SK-N-SH (cell line): ENCODE data around the gene ZNF655.

Experiments used
- CHD2 ChIP-seq: fragments of 150-350 bp; IDR thresholded peaks from 2 replicates; pipeline ENCODE4 v1.6.1; 2018; ENCODE audit warnings: low read length; ENCODE audit not compliant: partially characterized antibody
- CTCF ChIP-seq: fragments of 200-600 bp; sonication (generic); IDR thresholded peaks from 2 replicates; pipeline ENCODE4 v1.6.1; 2017; ENCODE audit warnings: antibody characterized with exemption, mild to moderate bottlenecking, moderate library complexity
- EP300 ChIP-seq, 2 experiments: IDR thresholded peaks; 2 replicates each; pipeline versions ENCODE4 v1.4.0 to v1.6.1; 2012; ENCODE audit warnings: borderline replicate concordance in 1 of 2, low read depth in 1 of 2, low read length in 1 of 2
- EZH2phosphoT487 ChIP-seq: fragments of 200-600 bp; sonication (generic); IDR thresholded peaks from 2 replicates; pipeline ENCODE4 v1.6.1; 2017; ENCODE audit warnings: low read depth, mixed run types, mild to moderate bottlenecking, antibody characterized with exemption, moderate library complexity, borderline replicate concordance
- GATA2 ChIP-seq: sonication (generic); formaldehyde crosslinking; IDR thresholded peaks from 2 replicates; pipeline ENCODE4 v1.5.0; 2020; ENCODE audit warnings: mild to moderate bottlenecking, missing genetic modification reagents
- MAX ChIP-seq: IDR thresholded peaks from 2 replicates; pipeline ENCODE4 v1.4.0; 2012; ENCODE audit warnings: low read depth
- POLR2AphosphoS5 ChIP-seq: IDR thresholded peaks from 2 replicates; pipeline ENCODE4 v1.6.1; 2012; ENCODE audit warnings: low read depth, low read length
- SMC3 ChIP-seq: IDR thresholded peaks from 2 replicates; pipeline ENCODE4 v1.6.1; 2012; ENCODE audit warnings: low read depth, low read length, improper control_type of control experiment
- TAF1 ChIP-seq: IDR thresholded peaks from 2 replicates; pipeline ENCODE4 v1.6.1; 2012; ENCODE audit warnings: low read depth, mild to moderate bottlenecking, low read length, moderate library complexity, borderline replicate concordance
- TCF12 ChIP-seq: IDR thresholded peaks from 2 replicates; pipeline ENCODE4 v1.4.0; 2012
- USF1 ChIP-seq: IDR thresholded peaks from 2 replicates; pipeline ENCODE4 v1.4.0; 2012; ENCODE audit warnings: low read depth, borderline replicate concordance
- TF ChIP-seq, protein P1 (sequence below): fragments of 150-350 bp; IDR thresholded peaks from 2 replicates; pipeline ENCODE4 v1.6.1; 2017; ENCODE audit warnings: antibody characterized with exemption, low read length, low read depth, borderline replicate concordance
- TF ChIP-seq, protein P2 (sequence below): IDR thresholded peaks from 2 replicates; pipeline ENCODE4 v1.6.1; 2012; ENCODE audit warnings: mild to moderate bottlenecking, low read depth, low read length, moderate library complexity

GRCh38 chr7:99543916-99544315 is 14.5 kb upstream of the ZNF655 start:
- TF ChIP-seq CHD2: no peak
- no peak for TF ChIP-seq CTCF
- no peak for TF ChIP-seq USF1
- no peak for TF ChIP-seq TAF1
- TF ChIP-seq, protein P1, sequence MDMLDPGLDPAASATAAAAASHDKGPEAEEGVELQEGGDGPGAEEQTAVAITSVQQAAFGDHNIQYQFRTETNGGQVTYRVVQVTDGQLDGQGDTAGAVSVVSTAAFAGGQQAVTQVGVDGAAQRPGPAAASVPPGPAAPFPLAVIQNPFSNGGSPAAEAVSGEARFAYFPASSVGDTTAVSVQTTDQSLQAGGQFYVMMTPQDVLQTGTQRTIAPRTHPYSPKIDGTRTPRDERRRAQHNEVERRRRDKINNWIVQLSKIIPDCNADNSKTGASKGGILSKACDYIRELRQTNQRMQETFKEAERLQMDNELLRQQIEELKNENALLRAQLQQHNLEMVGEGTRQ: no peak
- TF ChIP-seq, protein P2, sequence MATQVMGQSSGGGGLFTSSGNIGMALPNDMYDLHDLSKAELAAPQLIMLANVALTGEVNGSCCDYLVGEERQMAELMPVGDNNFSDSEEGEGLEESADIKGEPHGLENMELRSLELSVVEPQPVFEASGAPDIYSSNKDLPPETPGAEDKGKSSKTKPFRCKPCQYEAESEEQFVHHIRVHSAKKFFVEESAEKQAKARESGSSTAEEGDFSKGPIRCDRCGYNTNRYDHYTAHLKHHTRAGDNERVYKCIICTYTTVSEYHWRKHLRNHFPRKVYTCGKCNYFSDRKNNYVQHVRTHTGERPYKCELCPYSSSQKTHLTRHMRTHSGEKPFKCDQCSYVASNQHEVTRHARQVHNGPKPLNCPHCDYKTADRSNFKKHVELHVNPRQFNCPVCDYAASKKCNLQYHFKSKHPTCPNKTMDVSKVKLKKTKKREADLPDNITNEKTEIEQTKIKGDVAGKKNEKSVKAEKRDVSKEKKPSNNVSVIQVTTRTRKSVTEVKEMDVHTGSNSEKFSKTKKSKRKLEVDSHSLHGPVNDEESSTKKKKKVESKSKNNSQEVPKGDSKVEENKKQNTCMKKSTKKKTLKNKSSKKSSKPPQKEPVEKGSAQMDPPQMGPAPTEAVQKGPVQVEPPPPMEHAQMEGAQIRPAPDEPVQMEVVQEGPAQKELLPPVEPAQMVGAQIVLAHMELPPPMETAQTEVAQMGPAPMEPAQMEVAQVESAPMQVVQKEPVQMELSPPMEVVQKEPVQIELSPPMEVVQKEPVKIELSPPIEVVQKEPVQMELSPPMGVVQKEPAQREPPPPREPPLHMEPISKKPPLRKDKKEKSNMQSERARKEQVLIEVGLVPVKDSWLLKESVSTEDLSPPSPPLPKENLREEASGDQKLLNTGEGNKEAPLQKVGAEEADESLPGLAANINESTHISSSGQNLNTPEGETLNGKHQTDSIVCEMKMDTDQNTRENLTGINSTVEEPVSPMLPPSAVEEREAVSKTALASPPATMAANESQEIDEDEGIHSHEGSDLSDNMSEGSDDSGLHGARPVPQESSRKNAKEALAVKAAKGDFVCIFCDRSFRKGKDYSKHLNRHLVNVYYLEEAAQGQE: no peak
- TF ChIP-seq POLR2AphosphoS5: no peak
- no peak for TF ChIP-seq EP300 (IDR thresholded peaks at IDR 0.05; ENCODE audit: borderline replicate concordance in 1 of 2, low read depth in 1 of 2, low read length in 1 of 2)
- no peak for TF ChIP-seq MAX
- TF ChIP-seq EZH2phosphoT487: no peak
- no peak for TF ChIP-seq TCF12
- TF ChIP-seq SMC3: no peak
- no peak for TF ChIP-seq GATA2 (CRISPR knock-in tag)
